CD4-positive, alpha-beta memory T cell (primary cell): ENCODE results near the gene MSX1. TPM values are rescaled to one million over a fixed set of nuclear protein-coding genes. Genes with fewer than 3 reads are reported as not detected.

Source experiments
- CTCF ChIA-PET: fragments of 350-600 bp; sonication (Branson Sonifier 250); formaldehyde crosslinking; loops from one replicate; lab custom pipeline; 2021; ENCODE audit warnings: inconsistent platforms; ENCODE audit not compliant: partially characterized antibody; lab: Charles Lee
- POLR2A ChIA-PET: fragments of 350-600 bp; sonication (Branson Sonifier 250); formaldehyde crosslinking; loops from one replicate; lab custom pipeline; 2021; ENCODE audit not compliant: partially characterized antibody; lab: Charles Lee
- DNase-seq, 5 donors: peaks; one replicate each; pipeline versions ENCODE4 v3.0.0 to v3.0.0-alpha.2; 2020 to 2022; ENCODE audit warnings: mixed read lengths in 1 of 5
- H3K27ac ChIP-seq: one replicate; pipeline ENCODE4 v1.7.0; 2013; ENCODE audit warnings: low read depth, low read length
- H3K27me3 ChIP-seq: 2 replicates; pipeline ENCODE4 v1.7.0; 2013; ENCODE audit warnings: mild to moderate bottlenecking, low read length, moderate library complexity; ENCODE audit not compliant: insufficient read depth
- H3K36me3 ChIP-seq: 2 replicates; pipeline ENCODE4 v1.7.0; 2013; ENCODE audit warnings: mild to moderate bottlenecking, low read length, moderate library complexity; ENCODE audit not compliant: insufficient read depth
- H3K4me1 ChIP-seq: 2 replicates; pipeline ENCODE4 v1.7.0; 2013; ENCODE audit warnings: mild to moderate bottlenecking, low read length, moderate library complexity; ENCODE audit not compliant: insufficient read depth
- H3K4me3 ChIP-seq, 2 donors: one replicate each; pipeline ENCODE4 v1.7.0; 2013; ENCODE audit warnings: low read length in 2 of 2, mild to moderate bottlenecking in 1 of 2
- H3K9me3 ChIP-seq, 2 donors: one replicate each; pipeline ENCODE4 v1.7.0; 2013; ENCODE audit warnings: low read length in 2 of 2, control low read depth in 1 of 2; ENCODE audit not compliant: control insufficient read depth in 1 of 2
- H3K27ac Mint-ChIP-seq, 7 donors: one replicate each; pipeline ENCODE4 v1.8.0; 2020 to 2021; ENCODE audit warnings: mixed read lengths in 7 of 7, mild to moderate bottlenecking in 6 of 7, inconsistent platforms in 3 of 7, moderate library complexity in 3 of 7
- H3K27me3 Mint-ChIP-seq, 2 donors: one replicate each; pipeline ENCODE4 v1.8.0; 2020 to 2021; ENCODE audit warnings: mixed read lengths in 2 of 2
- H3K36me3 Mint-ChIP-seq, 2 donors: one replicate each; pipeline ENCODE4 v1.8.0; 2020 to 2021; ENCODE audit warnings: mixed read lengths in 2 of 2, inconsistent platforms in 1 of 2, mild to moderate bottlenecking in 1 of 2
- H3K4me1 Mint-ChIP-seq, 4 donors: one replicate each; pipeline ENCODE4 v1.8.0; 2020 to 2021; ENCODE audit warnings: mixed read lengths in 4 of 4, mild to moderate bottlenecking in 1 of 4
- H3K4me3 Mint-ChIP-seq, 8 donors: one replicate each; pipeline ENCODE4 v1.8.0; 2020 to 2021; ENCODE audit warnings: mixed read lengths in 8 of 8, mild to moderate bottlenecking in 7 of 8, moderate library complexity in 6 of 8, inconsistent platforms in 3 of 8
- H3K9me3 Mint-ChIP-seq, 8 donors: one replicate each; pipeline ENCODE4 v1.8.0; 2020 to 2021; ENCODE audit warnings: mixed read lengths in 8 of 8, mild to moderate bottlenecking in 5 of 8, inconsistent platforms in 3 of 8, moderate library complexity in 1 of 8
- intact Hi-C: fragments of 100-400 bp; cut with micrococcal nuclease; formaldehyde crosslinking; loops from one replicate; pipeline ENCODE4 v1.15.1; 2023
- polyA plus RNA-seq, 2 donors: library from polyadenylated mRNA; unstranded; fragments of 300-500 nt; fragmentation: Illumina TruSeq; gene quantifications; one replicate each; pipeline ENCODE4 v1.2.3, GENCODE V29; 2021
- total RNA-seq, 2 experiments: library from RNA; stranded (reverse); gene quantifications; one replicate each; pipeline ENCODE4 v1.2.3, GENCODE V29; 2021

Gene MSX1
- total and polyA plus RNA-seq, 4 experiments from 2014 or later, result not detected

DNA sequence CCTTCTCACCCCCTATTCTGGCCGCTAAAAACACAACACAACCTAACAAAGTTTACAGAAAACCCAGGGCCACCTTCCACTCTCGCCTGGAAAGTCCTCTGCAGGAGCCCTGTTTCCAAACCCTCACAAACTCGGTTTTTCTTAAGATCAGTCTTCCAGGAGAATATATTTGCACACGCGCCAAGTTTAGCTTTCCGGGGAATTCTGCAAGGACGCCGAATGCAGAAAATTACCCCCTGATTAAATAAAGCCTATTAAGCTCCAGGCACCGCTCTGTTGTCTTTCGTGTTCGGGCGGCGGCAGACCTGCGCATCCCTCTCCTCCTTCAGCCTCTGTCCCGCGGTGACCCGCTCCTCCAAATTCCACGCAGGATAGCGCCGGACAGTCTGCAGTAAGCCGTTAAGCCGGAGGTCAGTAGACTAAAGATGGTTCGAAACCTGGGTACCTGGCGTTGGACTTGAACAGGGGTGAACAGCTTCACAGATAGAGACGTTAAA is 5.0 kb downstream of the MSX1 start:
- no peak overlapping the region for H3K27ac Mint-ChIP-seq
- peaks cover 0 to 5% (median 2%) of the 10 kb centered on the region in 8 donors for H3K9me3 Mint-ChIP-seq
- no peaks in the 10 kb centered on the region for H3K36me3 Mint-ChIP-seq
- H3K4me1 ChIP-seq, result peaks cover 22% of the 10 kb centered on the region
- POLR2A ChIA-PET, result no interaction called here
- no peaks in the 10 kb centered on the region for H3K36me3 ChIP-seq
- H3K4me3 ChIP-seq, result no peak overlapping the region
- peaks cover 49 to 59% of the 10 kb centered on the region in 2 donors for H3K27me3 Mint-ChIP-seq
- H3K27me3 ChIP-seq, result peaks cover 49% of the 10 kb centered on the region
- peaks cover 8 to 34% (median 21%) of the 10 kb centered on the region in 4 donors for H3K4me1 Mint-ChIP-seq
- no peak overlapping the region for H3K27ac ChIP-seq
- no peaks in the 10 kb centered on the region for H3K9me3 ChIP-seq
- DNase-seq, result no peak
- intact Hi-C loops, result no loop called here
- CTCF ChIA-PET, result no interaction called here
- peak overlapping the region in 1 of 8 donors; percentile 30 for H3K4me3 Mint-ChIP-seq

DNA sequence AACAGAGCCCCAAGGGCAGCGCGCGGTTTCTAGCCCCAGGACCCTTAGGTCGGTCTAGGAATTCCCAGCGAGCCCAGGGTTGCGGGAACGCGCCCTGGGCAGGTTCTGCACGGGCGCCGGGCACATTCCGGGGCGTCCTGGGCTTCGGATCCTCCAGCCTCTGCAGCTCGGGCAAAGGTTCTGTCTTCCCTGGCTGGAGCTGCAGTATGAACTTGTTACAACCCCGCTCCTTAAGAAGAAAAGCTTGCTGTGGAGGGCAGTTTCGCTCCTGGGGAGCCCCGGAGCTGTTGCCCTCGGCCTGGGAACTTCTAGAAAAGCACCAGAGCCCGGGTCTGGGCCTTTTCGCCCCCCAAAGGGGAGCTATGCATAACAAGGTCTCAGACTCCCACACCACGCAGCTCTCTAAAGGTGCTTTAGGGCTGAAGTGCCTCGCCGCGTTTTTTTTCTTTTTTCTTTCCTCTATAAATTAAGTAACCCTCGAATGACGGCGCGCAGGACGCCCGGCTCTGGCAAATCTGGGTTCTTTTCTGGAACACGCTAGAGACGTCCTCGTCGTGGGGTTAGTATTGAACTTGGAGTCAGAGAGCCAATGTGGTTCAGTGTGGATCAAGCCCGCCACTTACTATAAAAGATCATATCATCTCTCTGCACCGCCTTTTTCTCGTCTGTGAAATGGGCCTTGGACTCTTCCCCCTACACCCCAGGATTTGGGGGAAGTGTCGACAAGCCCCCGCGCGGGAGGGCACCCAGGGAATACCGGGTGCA is 5.7 kb downstream of the MSX1 start:
- Mint-ChIP-seq H3K27ac (peak overlapping the region in 2 of 7 donors; percentile 58 to 64), H3K4me1 (peaks cover 8 to 37% (median 23%) of the 10 kb centered on the region in 4 donors), H3K4me3 (peak overlapping the region in 2 of 8 donors; percentile 40 to 57), H3K9me3 (peaks cover 0 to 5% (median 2%) of the 10 kb centered on the region in 8 donors), H3K27me3 (peaks cover 54 to 66% of the 10 kb centered on the region in 2 donors), H3K36me3 (no peaks in the 10 kb centered on the region)
- H3K9me3 ChIP-seq, result no peaks in the 10 kb centered on the region
- POLR2A ChIA-PET, result no interaction called here
- H3K4me3 ChIP-seq, result no peak overlapping the region
- no peaks in the 10 kb centered on the region for H3K36me3 ChIP-seq
- H3K4me1 ChIP-seq, result peaks cover 22% of the 10 kb centered on the region
- peaks cover 52% of the 10 kb centered on the region for H3K27me3 ChIP-seq
- H3K27ac ChIP-seq, result no peak overlapping the region
- DNase-seq, result no peak
- intact Hi-C loops, result no loop called here
- CTCF ChIA-PET, result no interaction called here

DNA sequence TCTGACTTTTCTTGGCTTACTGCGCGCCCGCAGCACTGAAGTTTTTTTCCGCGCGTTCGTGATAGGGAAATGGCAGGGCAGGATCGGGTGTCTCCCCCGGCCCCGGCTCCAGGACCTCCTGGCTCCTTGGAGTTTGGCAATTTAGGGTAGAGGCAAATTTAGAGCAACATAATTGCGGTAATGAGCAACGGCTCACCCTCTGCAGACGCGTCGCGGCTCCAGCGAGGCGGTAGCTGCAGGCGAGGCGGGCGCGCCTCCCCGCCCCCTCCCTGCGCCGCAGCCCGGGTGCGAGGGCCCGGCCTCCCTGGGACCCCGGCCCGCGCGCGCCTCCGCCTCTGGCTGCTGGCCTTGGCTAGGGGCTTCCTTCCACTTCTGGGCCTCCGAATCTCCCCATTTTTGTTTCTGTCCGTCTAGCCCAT is 6.2 kb downstream of the MSX1 start:
- H3K4me3 ChIP-seq, result no peak overlapping the region
- no peak for DNase-seq
- H3K36me3 Mint-ChIP-seq, result no peaks in the 10 kb centered on the region
- peak overlapping the region in 4 of 8 donors; percentile 22 to 63 (median 48) for H3K4me3 Mint-ChIP-seq
- POLR2A ChIA-PET, result no interaction called here
- H3K27ac Mint-ChIP-seq, result peak overlapping the region in 1 of 7 donors; percentile 64
- H3K9me3 Mint-ChIP-seq, result peaks cover 0 to 5% (median 2%) of the 10 kb centered on the region in 8 donors
- peaks cover 55 to 69% of the 10 kb centered on the region in 2 donors for H3K27me3 Mint-ChIP-seq
- peaks cover 55% of the 10 kb centered on the region for H3K27me3 ChIP-seq
- CTCF ChIA-PET, result no interaction called here
- H3K9me3 ChIP-seq, result no peaks in the 10 kb centered on the region
- H3K4me1 Mint-ChIP-seq, result peaks cover 5 to 38% (median 21%) of the 10 kb centered on the region in 4 donors
- intact Hi-C loops, result no loop called here
- H3K36me3 ChIP-seq, result no peaks in the 10 kb centered on the region
- no peak overlapping the region for H3K27ac ChIP-seq
- H3K4me1 ChIP-seq, result peaks cover 16% of the 10 kb centered on the region

DNA sequence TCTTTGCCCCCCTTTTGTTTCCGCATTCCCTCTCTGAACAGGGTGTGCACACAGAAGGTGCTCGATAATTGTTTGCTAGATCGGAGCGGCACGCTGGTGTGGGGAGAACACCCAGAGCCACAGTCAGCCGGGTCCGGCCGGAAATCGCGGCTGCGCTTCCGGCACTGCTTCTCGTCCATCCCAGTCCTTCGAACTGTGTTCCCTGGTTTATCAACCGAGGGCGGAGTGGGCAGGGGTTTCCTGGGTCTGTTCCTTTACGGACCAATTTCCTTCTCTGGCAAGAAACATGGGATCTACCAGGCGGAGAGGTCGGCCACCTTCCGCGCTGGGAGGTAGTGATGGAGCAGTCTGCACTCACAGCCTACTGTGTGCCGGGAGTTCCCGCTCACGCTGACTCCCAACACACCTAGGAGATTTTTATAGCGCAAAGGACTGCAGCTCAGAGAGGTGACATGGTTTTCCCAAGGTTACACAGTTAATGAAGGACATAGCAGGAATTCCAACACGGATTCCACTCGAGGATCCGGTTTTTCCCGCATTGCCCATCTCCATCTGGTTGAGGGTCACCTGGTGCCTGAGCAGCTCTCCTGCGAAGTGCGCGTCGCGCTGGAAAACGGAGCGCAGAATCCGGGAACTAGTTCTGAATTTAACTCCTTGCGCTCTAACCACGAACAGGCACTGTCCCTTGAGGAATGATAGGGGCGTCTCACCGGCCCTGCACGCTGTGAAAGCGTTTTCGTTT is 6.8 kb downstream of the MSX1 start:
- H3K27me3 ChIP-seq, result peaks cover 50% of the 10 kb centered on the region

GRCh38 chr4:4866866-4867374 is 7.5 kb downstream of the MSX1 start:
- Mint-ChIP-seq H3K4me3 (peak overlapping the region in 3 of 8 donors; percentile 24 to 61 (median 57)), H3K4me1 (peaks cover 5 to 35% (median 13%) of the 10 kb centered on the region in 4 donors), H3K9me3 (peaks cover 0 to 7% (median 1%) of the 10 kb centered on the region in 8 donors), H3K27ac (no peak overlapping the region), H3K27me3 (peaks cover 59 to 66% of the 10 kb centered on the region in 2 donors), H3K36me3 (no peaks in the 10 kb centered on the region)
- Histone ChIP-seq H3K4me3 (no peak overlapping the region), H3K36me3 (no peaks in the 10 kb centered on the region), H3K27me3 (peaks cover 49% of the 10 kb centered on the region), H3K9me3 (no peaks in the 10 kb centered on the region), H3K4me1 (peaks cover 6% of the 10 kb centered on the region), H3K27ac (no peak overlapping the region)
- no peak for DNase-seq
- ChIA-PET POLR2A (no interaction called here), CTCF (no interaction called here)
- intact Hi-C loops, result no loop called here

More for the DNA sequence above, 6.8 kb downstream of the MSX1 start:
- intact Hi-C loops, result no loop called here
- Mint-ChIP-seq H3K9me3 (peaks cover 0 to 7% (median 2%) of the 10 kb centered on the region in 8 donors), H3K4me1 (peaks cover 5 to 37% (median 17%) of the 10 kb centered on the region in 4 donors), H3K27me3 (peaks cover 59 to 69% of the 10 kb centered on the region in 2 donors), H3K36me3 (no peaks in the 10 kb centered on the region), H3K27ac (no peak overlapping the region), H3K4me3 (peak overlapping the region in 7 of 8 donors; percentile 22 to 63 (median 54))
- no peak overlapping the region for H3K27ac ChIP-seq
- H3K9me3 ChIP-seq, result no peaks in the 10 kb centered on the region
- ChIA-PET POLR2A (no interaction called here), CTCF (no interaction called here)
- no peaks in the 10 kb centered on the region for H3K36me3 ChIP-seq
- DNase-seq, result no peak
- peaks cover 10% of the 10 kb centered on the region for H3K4me1 ChIP-seq
- H3K4me3 ChIP-seq, result no peak overlapping the region

- Mint-ChIP-seq H3K9me3 (peaks cover 0 to 7% (median 0%) of the 10 kb centered on the region in 8 donors), H3K36me3 (no peaks in the 10 kb centered on the region), H3K27ac (no peak overlapping the region), H3K4me1 (peaks cover 5 to 34% (median 12%) of the 10 kb centered on the region in 4 donors), H3K4me3 (no peak overlapping the region), H3K27me3 (peaks cover 57 to 64% of the 10 kb centered on the region in 2 donors)
- Histone ChIP-seq H3K4me3 (no peak overlapping the region), H3K4me1 (peaks cover 6% of the 10 kb centered on the region), H3K27ac (no peak overlapping the region), H3K27me3 (peaks cover 49% of the 10 kb centered on the region), H3K36me3 (no peaks in the 10 kb centered on the region), H3K9me3 (no peaks in the 10 kb centered on the region)
- POLR2A ChIA-PET, result no interaction called here
- DNase-seq, result no peak
- intact Hi-C loops, result no loop called here
- CTCF ChIA-PET, result no interaction called here
These were observed 8.0 kb downstream of the MSX1 start for GRCh38 chr4:4867375-4868039.
